ENCODE measurements around the gene ADAM17.
"Not testable (repeated sequence)": the region's sequence is repeated elsewhere in the genome, so short reads cannot be mapped to it uniquely, and the experiment has no call there.

DNA sequence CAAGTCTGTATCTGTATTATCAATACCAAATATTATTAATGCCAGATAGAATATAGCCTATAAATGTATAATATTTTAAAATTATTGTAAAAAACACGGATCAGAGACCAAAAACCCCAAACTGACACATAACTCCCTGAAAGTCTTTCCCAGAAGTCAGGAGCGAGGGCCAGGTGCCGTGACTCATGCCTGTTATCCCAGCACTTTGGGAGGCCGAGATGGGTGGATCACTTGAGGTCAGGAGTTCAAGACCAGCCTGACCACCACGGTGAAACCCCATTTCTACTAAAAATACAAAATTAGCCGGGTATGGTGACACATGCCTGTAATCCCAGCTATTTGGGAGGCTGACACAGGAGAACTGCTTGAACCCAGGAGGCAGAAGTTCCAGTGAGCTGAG, 39.6 kb upstream of the ADAM17 start:
- TF ChIP-seq, protein P1, sequence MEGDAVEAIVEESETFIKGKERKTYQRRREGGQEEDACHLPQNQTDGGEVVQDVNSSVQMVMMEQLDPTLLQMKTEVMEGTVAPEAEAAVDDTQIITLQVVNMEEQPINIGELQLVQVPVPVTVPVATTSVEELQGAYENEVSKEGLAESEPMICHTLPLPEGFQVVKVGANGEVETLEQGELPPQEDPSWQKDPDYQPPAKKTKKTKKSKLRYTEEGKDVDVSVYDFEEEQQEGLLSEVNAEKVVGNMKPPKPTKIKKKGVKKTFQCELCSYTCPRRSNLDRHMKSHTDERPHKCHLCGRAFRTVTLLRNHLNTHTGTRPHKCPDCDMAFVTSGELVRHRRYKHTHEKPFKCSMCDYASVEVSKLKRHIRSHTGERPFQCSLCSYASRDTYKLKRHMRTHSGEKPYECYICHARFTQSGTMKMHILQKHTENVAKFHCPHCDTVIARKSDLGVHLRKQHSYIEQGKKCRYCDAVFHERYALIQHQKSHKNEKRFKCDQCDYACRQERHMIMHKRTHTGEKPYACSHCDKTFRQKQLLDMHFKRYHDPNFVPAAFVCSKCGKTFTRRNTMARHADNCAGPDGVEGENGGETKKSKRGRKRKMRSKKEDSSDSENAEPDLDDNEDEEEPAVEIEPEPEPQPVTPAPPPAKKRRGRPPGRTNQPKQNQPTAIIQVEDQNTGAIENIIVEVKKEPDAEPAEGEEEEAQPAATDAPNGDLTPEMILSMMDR (IDR thresholded peaks at IDR 0.05; ENCODE audit: low read depth, low read length): not testable (repeated sequence)
- TF ChIP-seq EZH2phosphoT487 (IDR thresholded peaks at IDR 0.05; ENCODE audit: low read depth): not testable (repeated sequence)

All from OCI-LY3 (cell line).